ENCODE data around the gene DDC.

DNA sequence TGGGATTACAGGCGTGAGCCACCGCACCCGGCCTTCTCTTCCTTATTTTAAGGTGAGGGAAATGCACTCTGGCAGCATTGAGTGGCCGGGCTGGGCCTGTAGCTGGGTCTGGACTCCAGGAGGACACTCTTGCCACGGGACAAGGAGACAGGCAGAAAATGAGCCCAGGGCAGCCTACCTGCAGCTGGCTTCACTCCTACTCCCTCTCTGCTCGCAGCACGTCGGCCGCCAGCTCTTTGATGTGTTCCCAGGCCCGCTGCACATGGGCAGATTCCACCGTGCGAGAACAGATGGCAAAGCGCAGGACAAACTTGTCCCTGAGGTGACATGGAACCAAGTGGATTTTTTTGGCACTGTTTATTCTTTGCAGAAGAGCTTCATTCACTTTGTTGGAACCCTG, 102.2 kb downstream of the DDC start:
- TF ChIP-seq, protein P1, sequence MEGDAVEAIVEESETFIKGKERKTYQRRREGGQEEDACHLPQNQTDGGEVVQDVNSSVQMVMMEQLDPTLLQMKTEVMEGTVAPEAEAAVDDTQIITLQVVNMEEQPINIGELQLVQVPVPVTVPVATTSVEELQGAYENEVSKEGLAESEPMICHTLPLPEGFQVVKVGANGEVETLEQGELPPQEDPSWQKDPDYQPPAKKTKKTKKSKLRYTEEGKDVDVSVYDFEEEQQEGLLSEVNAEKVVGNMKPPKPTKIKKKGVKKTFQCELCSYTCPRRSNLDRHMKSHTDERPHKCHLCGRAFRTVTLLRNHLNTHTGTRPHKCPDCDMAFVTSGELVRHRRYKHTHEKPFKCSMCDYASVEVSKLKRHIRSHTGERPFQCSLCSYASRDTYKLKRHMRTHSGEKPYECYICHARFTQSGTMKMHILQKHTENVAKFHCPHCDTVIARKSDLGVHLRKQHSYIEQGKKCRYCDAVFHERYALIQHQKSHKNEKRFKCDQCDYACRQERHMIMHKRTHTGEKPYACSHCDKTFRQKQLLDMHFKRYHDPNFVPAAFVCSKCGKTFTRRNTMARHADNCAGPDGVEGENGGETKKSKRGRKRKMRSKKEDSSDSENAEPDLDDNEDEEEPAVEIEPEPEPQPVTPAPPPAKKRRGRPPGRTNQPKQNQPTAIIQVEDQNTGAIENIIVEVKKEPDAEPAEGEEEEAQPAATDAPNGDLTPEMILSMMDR (IDR thresholded peaks at IDR 0.05): no peak
- TF ChIP-seq POLR2A (IDR thresholded peaks at IDR 0.05): no peak
